Breast epithelium (tissue), 3 donors: ENCODE data around the gene FOXN4.

Experiments used
- POLR2A ChIP-seq: fragments of 450-650 bp; IDR thresholded peaks from one replicate; pipeline ENCODE4 v1.6.1; 2016; ENCODE audit warnings: antibody characterized with exemption, mild to moderate bottlenecking, moderate library complexity
- TF ChIP-seq, protein P1 (sequence below), 3 donors: fragments of 450-650 bp; IDR thresholded peaks; one replicate each; pipeline ENCODE4 v1.5.1; 2016 to 2017; ENCODE audit warnings: antibody characterized with exemption in 3 of 3, mild to moderate bottlenecking in 3 of 3, moderate library complexity in 3 of 3

DNA sequence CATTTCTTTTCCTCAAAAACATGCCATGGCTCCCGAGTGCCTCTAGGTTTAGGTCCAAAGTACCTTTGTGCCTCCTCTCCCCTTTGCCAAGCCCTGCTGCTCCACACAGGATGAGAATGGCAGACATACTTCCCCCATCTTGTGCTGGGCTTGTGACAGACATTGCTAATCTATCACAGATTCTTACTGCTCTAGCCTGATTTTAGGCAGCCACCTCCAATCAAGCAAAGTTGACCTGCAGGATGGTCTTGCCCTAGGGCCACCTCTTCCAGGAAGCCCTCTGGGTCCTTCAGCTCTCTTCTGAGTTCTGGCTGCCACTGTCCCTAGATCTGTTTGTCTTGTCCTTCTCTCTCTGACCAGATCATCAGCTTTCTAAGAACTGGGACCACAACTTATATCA lies 20.5 kb downstream of the FOXN4 start:
- TF ChIP-seq, protein P1, sequence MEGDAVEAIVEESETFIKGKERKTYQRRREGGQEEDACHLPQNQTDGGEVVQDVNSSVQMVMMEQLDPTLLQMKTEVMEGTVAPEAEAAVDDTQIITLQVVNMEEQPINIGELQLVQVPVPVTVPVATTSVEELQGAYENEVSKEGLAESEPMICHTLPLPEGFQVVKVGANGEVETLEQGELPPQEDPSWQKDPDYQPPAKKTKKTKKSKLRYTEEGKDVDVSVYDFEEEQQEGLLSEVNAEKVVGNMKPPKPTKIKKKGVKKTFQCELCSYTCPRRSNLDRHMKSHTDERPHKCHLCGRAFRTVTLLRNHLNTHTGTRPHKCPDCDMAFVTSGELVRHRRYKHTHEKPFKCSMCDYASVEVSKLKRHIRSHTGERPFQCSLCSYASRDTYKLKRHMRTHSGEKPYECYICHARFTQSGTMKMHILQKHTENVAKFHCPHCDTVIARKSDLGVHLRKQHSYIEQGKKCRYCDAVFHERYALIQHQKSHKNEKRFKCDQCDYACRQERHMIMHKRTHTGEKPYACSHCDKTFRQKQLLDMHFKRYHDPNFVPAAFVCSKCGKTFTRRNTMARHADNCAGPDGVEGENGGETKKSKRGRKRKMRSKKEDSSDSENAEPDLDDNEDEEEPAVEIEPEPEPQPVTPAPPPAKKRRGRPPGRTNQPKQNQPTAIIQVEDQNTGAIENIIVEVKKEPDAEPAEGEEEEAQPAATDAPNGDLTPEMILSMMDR (IDR thresholded peaks at IDR 0.05), result no peak
- TF ChIP-seq POLR2A, result no peak
